H9 (cell line): ENCODE data around the gene EDDM13. TPM values are rescaled to one million over a fixed set of nuclear protein-coding genes. Genes with fewer than 3 reads are reported as not detected.

ENCODE experiments used
- DNase-seq: peaks from one replicate; pipeline ENCODE4 v3.0.0-alpha.2; 2017
- H2AFZ ChIP-seq: one replicate; pipeline ENCODE4 v1.6.1; 2013; ENCODE audit warnings: mild to moderate bottlenecking, low read length, control low read depth, moderate library complexity
- H2AK5ac ChIP-seq: 2 replicates; pipeline ENCODE4 v1.6.1; 2013; ENCODE audit warnings: low read length, control low read depth, mixed read lengths; ENCODE audit not compliant: insufficient read length
- H2BK120ac ChIP-seq: one replicate; pipeline ENCODE4 v1.6.1; 2013; ENCODE audit warnings: low read depth, mild to moderate bottlenecking, low read length, control low read depth, inconsistent platforms; ENCODE audit not compliant: poor library complexity, severe bottlenecking
- H2BK12ac ChIP-seq: 2 replicates; pipeline ENCODE4 v1.6.1; 2013; ENCODE audit warnings: low read length, control low read depth, mixed read lengths, low read depth; ENCODE audit not compliant: insufficient read length
- H2BK15ac ChIP-seq: 2 replicates; pipeline ENCODE4 v1.6.1; 2013; ENCODE audit warnings: low read depth, low read length, control low read depth
- H2BK20ac ChIP-seq: one replicate; pipeline ENCODE4 v1.6.1; 2013; ENCODE audit warnings: low read depth, mild to moderate bottlenecking, low read length, control low read depth, inconsistent platforms; ENCODE audit not compliant: poor library complexity, severe bottlenecking
- H2BK5ac ChIP-seq: 2 replicates; pipeline ENCODE4 v1.6.1; 2013; ENCODE audit warnings: low read length, control low read depth, mixed read lengths; ENCODE audit not compliant: insufficient read length
- H3K14ac ChIP-seq: 2 replicates; pipeline ENCODE4 v1.6.1; 2013; ENCODE audit warnings: low read length, control low read depth; ENCODE audit not compliant: insufficient read depth
- H3K18ac ChIP-seq: 2 replicates; pipeline ENCODE4 v1.6.1; 2013; ENCODE audit warnings: low read depth, mild to moderate bottlenecking, mixed read lengths, low read length, control low read depth; ENCODE audit not compliant: insufficient read length
- H3K23ac ChIP-seq: 2 replicates; pipeline ENCODE4 v1.6.1; 2013; ENCODE audit warnings: low read length, control low read depth, mixed read lengths, low read depth; ENCODE audit not compliant: insufficient read length
- H3K23me2 ChIP-seq: 2 replicates; pipeline ENCODE4 v1.6.1; 2013; ENCODE audit warnings: low read depth, mild to moderate bottlenecking, mixed read lengths, low read length, control low read depth; ENCODE audit not compliant: insufficient read length, poor library complexity, severe bottlenecking
- H3K27ac ChIP-seq: 2 replicates; pipeline ENCODE4 v1.5.1; 2013; ENCODE audit warnings: low read length, control low read depth, mixed read lengths, low read depth; ENCODE audit not compliant: insufficient read length
- H3K27me3 ChIP-seq: 2 replicates; pipeline ENCODE4 v1.6.1; 2013; ENCODE audit warnings: low read length, control low read depth, inconsistent platforms; ENCODE audit not compliant: insufficient read depth
- H3K4ac ChIP-seq: 2 replicates; pipeline ENCODE4 v1.6.1; 2013; ENCODE audit warnings: low read depth, mild to moderate bottlenecking, control low read depth, inconsistent platforms, low read length, moderate library complexity
- H3K4me1 ChIP-seq: 2 replicates; pipeline ENCODE4 v1.6.1; 2013; ENCODE audit warnings: low read length, control low read depth, inconsistent platforms; ENCODE audit not compliant: insufficient read depth
- H3K4me2 ChIP-seq: 2 replicates; pipeline ENCODE4 v1.6.1; 2013; ENCODE audit warnings: low read length, control low read depth, mixed read lengths; ENCODE audit not compliant: insufficient read length, insufficient read depth
- H3K56ac ChIP-seq: 2 replicates; pipeline ENCODE4 v1.6.1; 2013; ENCODE audit warnings: low read depth, mild to moderate bottlenecking, mixed read lengths, low read length, control low read depth; ENCODE audit not compliant: insufficient read length
- H3K79me1 ChIP-seq: 2 replicates; pipeline ENCODE4 v1.6.1; 2013; ENCODE audit warnings: low read depth, mild to moderate bottlenecking, moderate library complexity, low read length, control low read depth, inconsistent platforms; ENCODE audit not compliant: insufficient read depth, poor library complexity, severe bottlenecking
- H3K79me2 ChIP-seq: 2 replicates; pipeline ENCODE4 v1.6.1; 2013; ENCODE audit warnings: low read length, control low read depth, inconsistent platforms; ENCODE audit not compliant: insufficient read depth
- H3K9ac ChIP-seq: 2 replicates; pipeline ENCODE4 v1.6.1; 2013; ENCODE audit warnings: low read length, control low read depth, mixed read lengths; ENCODE audit not compliant: insufficient read length; ENCODE audit errors: extremely low read depth
- H3K9me3 ChIP-seq: one replicate; pipeline ENCODE4 v1.6.1; 2013; ENCODE audit warnings: low read depth, low read length, inconsistent platforms; ENCODE audit not compliant: control insufficient read depth
- H3T11ph ChIP-seq: one replicate; pipeline ENCODE4 v1.6.1; 2013; ENCODE audit warnings: mild to moderate bottlenecking, low read length, control low read depth, inconsistent platforms
- H4K20me1 ChIP-seq: one replicate; pipeline ENCODE4 v1.6.1; 2013; ENCODE audit not compliant: control insufficient read depth, insufficient read length, insufficient read depth
- H4K5ac ChIP-seq: 2 replicates; pipeline ENCODE4 v1.6.1; 2013; ENCODE audit warnings: low read depth, mild to moderate bottlenecking, mixed read lengths, low read length, control low read depth; ENCODE audit not compliant: insufficient read length
- H4K8ac ChIP-seq: replicated peaks from 2 replicates; pipeline ENCODE4 v1.6.1; 2013; ENCODE audit warnings: low read length, control low read depth, mixed read lengths, low read depth; ENCODE audit not compliant: insufficient read length
- H4K91ac ChIP-seq: 2 replicates; pipeline ENCODE4 v1.6.1; 2013; ENCODE audit warnings: low read depth, mild to moderate bottlenecking, moderate library complexity, mixed read lengths, low read length, control low read depth; ENCODE audit not compliant: insufficient read length
- H3K27ac Mint-ChIP-seq, 3 experiments: 2 replicates in 2 of 3; 3 replicates in 1 of 3; pipeline ENCODE4 v1.8.0; 2020 to 2021; ENCODE audit warnings: mixed read lengths in 3 of 3, mild to moderate bottlenecking in 1 of 3, moderate library complexity in 1 of 3
- H3K27me3 Mint-ChIP-seq: 2 replicates; pipeline ENCODE4 v1.8.0; 2021; ENCODE audit warnings: low read depth, mild to moderate bottlenecking, moderate library complexity, mixed read lengths
- H3K36me3 Mint-ChIP-seq, 3 experiments: 2 replicates in 2 of 3; 3 replicates in 1 of 3; pipeline ENCODE4 v1.8.0; 2020 to 2021; ENCODE audit warnings: low read depth in 3 of 3, mixed read lengths in 3 of 3; ENCODE audit not compliant: insufficient read depth in 1 of 3
- H3K4me1 Mint-ChIP-seq, 2 experiments: 2 replicates each; pipeline ENCODE4 v1.8.0; 2020; ENCODE audit warnings: mixed read lengths in 2 of 2
- H3K4me3 Mint-ChIP-seq, 2 experiments: 2 replicates in 1 of 2; 3 replicates in 1 of 2; pipeline ENCODE4 v1.8.0; 2020 to 2021; ENCODE audit warnings: mild to moderate bottlenecking in 2 of 2, mixed read lengths in 2 of 2, moderate library complexity in 1 of 2
- H3K9me3 Mint-ChIP-seq, 2 experiments: 2 replicates in 1 of 2; 3 replicates in 1 of 2; pipeline ENCODE4 v1.8.0; 2020; ENCODE audit warnings: mild to moderate bottlenecking in 2 of 2, mixed read lengths in 2 of 2, moderate library complexity in 1 of 2
- CTCF ChIP-seq: fragments of 200-600 bp; sonication (generic); conservative IDR thresholded peaks from 3 replicates; pipeline ENCODE4 v1.8.0; 2021; ENCODE audit warnings: antibody characterized with exemption, mild to moderate bottlenecking
- WGBS: extraction: QIAGEN DNeasy Blood & Tissue Kit; methylation state at CpG from one replicate; pipeline ENCODE4 v1.1.7; 2013; ENCODE audit warnings: missing lambda C conversion rate, low lambda C conversion rate, mixed read lengths; ENCODE audit not compliant: insufficient read length; ENCODE audit errors: extremely low coverage; 5-methylcytosine and 5-hydroxymethylcytosine counted together
- total RNA-seq: library from RNA; stranded (reverse); gene quantifications from 2 replicates; pipeline ENCODE4 v1.2.1, GENCODE V29; 2021

EDDM13 gene
- total RNA-seq, 1 experiment from 2014 or later: not detected

GRCh38 chr19:56347163-56347778 lies 74.7 kb downstream of the EDDM13 start:
- Histone ChIP-seq H2BK20ac (no peak overlapping the region), H3T11ph (no peak overlapping the region), H3K23ac (no peak overlapping the region), H2BK5ac (no peak overlapping the region), H3K79me1 (no peaks in the 10 kb centered on the region), H3K4me2 (no peak overlapping the region), H4K5ac (no peak overlapping the region), H4K91ac (no peak overlapping the region), H2BK120ac (no peak overlapping the region), H3K4me1 (no peaks in the 10 kb centered on the region), H3K27me3 (no peaks in the 10 kb centered on the region), H3K56ac (no peak overlapping the region), H3K23me2 (no peaks in the 10 kb centered on the region), H3K9me3 (peaks cover 12% of the 10 kb centered on the region), H3K18ac (no peak overlapping the region), H4K8ac (no peak overlapping the region), H4K20me1 (no peaks in the 10 kb centered on the region), H2AK5ac (no peak overlapping the region), H3K9ac (no peak overlapping the region), H3K79me2 (no peaks in the 10 kb centered on the region), H2BK12ac (no peak overlapping the region), H3K14ac (no peak overlapping the region), H2AFZ (no peak overlapping the region), H2BK15ac (no peak overlapping the region), H3K27ac (no peak overlapping the region), H3K4ac (no peak overlapping the region)
- Mint-ChIP-seq H3K9me3 (peaks cover 43 to 70% of the 10 kb centered on the region in 2 experiments), H3K4me1 (peaks cover 6 to 27% of the 10 kb centered on the region in 2 experiments), H3K27ac (no peak overlapping the region), H3K27me3 (peaks cover 6% of the 10 kb centered on the region), H3K4me3 (no peak overlapping the region), H3K36me3 (peaks cover 9 to 15% (median 13%) of the 10 kb centered on the region in 3 experiments; a peak in 6 of 7 replicates)
- TF ChIP-seq CTCF: no peak
- no CpG with 5 or more reads among the region's 7 CpGs for WGBS
- no peak for DNase-seq
